ENCODE data around the gene PACRG.

DNA sequence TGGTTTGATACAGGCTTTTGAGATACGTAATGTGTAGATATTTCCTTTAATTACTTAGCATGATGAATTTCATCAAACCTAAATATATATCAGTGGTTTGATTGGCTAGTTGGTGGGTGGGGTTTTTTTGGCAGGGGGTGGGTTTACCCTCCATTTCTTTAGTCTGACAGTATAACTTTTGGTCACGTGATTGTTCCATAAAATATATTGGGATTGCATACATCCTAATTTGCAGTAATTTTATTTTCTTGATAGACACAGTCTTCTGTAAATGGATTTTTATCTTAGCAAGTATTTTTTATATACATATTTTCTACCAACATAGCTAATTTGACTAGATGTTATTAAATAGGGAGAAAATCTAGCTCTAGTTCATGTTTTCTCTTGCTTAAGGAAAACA lies 509.3 kb downstream of the PACRG start:
- no peak for TF ChIP-seq TAF1 (IDR thresholded peaks at IDR 0.05; ENCODE audit: borderline replicate concordance, insufficient read depth, low read length)
- no peak for TF ChIP-seq POLR2AphosphoS5 (IDR thresholded peaks at IDR 0.05; ENCODE audit: low read depth, low read length)
- TF ChIP-seq, protein P1, sequence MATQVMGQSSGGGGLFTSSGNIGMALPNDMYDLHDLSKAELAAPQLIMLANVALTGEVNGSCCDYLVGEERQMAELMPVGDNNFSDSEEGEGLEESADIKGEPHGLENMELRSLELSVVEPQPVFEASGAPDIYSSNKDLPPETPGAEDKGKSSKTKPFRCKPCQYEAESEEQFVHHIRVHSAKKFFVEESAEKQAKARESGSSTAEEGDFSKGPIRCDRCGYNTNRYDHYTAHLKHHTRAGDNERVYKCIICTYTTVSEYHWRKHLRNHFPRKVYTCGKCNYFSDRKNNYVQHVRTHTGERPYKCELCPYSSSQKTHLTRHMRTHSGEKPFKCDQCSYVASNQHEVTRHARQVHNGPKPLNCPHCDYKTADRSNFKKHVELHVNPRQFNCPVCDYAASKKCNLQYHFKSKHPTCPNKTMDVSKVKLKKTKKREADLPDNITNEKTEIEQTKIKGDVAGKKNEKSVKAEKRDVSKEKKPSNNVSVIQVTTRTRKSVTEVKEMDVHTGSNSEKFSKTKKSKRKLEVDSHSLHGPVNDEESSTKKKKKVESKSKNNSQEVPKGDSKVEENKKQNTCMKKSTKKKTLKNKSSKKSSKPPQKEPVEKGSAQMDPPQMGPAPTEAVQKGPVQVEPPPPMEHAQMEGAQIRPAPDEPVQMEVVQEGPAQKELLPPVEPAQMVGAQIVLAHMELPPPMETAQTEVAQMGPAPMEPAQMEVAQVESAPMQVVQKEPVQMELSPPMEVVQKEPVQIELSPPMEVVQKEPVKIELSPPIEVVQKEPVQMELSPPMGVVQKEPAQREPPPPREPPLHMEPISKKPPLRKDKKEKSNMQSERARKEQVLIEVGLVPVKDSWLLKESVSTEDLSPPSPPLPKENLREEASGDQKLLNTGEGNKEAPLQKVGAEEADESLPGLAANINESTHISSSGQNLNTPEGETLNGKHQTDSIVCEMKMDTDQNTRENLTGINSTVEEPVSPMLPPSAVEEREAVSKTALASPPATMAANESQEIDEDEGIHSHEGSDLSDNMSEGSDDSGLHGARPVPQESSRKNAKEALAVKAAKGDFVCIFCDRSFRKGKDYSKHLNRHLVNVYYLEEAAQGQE (IDR thresholded peaks at IDR 0.05; ENCODE audit: insufficient read depth in 1 of 2, low read depth in 2 of 2, low read length in 2 of 2): no peak
- TF ChIP-seq SIN3A (IDR thresholded peaks at IDR 0.05; ENCODE audit: borderline replicate concordance, insufficient read depth, low read length): no peak
